Mesodermal cell (in vitro differentiated cells): ENCODE results near the gene CD101.

Experiments
- H3K27ac ChIP-seq: 2 replicates; pipeline ENCODE4 v1.7.0; 2013; ENCODE audit warnings: mild to moderate bottlenecking, low read depth, low read length, moderate library complexity; ENCODE audit not compliant: severe bottlenecking
- H3K36me3 ChIP-seq: 2 replicates; pipeline ENCODE4 v1.7.1; 2013; ENCODE audit warnings: mild to moderate bottlenecking, low read length, moderate library complexity; ENCODE audit not compliant: control insufficient read depth, insufficient read depth
- H3K4me1 ChIP-seq: one replicate; pipeline ENCODE4 v1.7.1; 2013; ENCODE audit warnings: mild to moderate bottlenecking, low read length; ENCODE audit not compliant: insufficient read depth, control insufficient read depth, poor library complexity, severe bottlenecking
- H3K4me3 ChIP-seq: 2 replicates; pipeline ENCODE4 v1.7.0; 2013; ENCODE audit warnings: low read length, control low read depth, mild to moderate bottlenecking; ENCODE audit not compliant: insufficient read depth, poor library complexity, severe bottlenecking; ENCODE audit errors: extremely low read depth
- H3K9me3 ChIP-seq: 2 replicates; pipeline ENCODE4 v1.7.1; 2013; ENCODE audit warnings: mild to moderate bottlenecking, low read length, moderate library complexity; ENCODE audit not compliant: control insufficient read depth
- WGBS, 2 experiments: methylation state at CpG; one replicate each; pipeline ENCODE4 v1.1.5; 2013; ENCODE audit warnings: missing lambda C conversion rate in 2 of 2; ENCODE audit not compliant: insufficient coverage in 2 of 2; 5-methylcytosine and 5-hydroxymethylcytosine counted together

The CD101 gene

GRCh38 chr1:116997636-116998035 is 3.9 kb upstream of the CD101 start:
- Histone ChIP-seq H3K9me3 (no peaks in the 10 kb centered on the region), H3K4me1 (no peaks in the 10 kb centered on the region), H3K27ac (no peak overlapping the region), H3K4me3 (no peak overlapping the region), H3K36me3 (no peaks in the 10 kb centered on the region)

DNA sequence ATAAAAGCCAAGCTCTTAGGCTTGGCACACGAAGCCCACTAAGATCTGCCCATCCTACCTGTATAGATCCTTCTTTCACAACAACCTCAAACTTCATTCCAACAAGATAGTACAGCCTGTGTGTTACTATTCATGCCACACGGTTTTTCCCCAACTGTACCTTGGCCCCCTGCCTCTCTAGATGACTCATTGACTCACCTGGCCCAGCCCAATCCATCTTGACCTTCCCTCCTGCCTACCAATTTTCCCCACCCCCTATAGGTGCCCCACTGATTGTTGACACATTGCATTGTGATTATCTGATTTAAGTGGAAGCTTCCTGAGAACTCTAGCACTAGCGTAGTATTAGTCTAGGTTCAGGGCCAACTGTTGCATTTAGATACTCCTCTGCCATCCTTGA is 2.0 kb upstream of the CD101 start:
- Histone ChIP-seq H3K4me3 (no peak overlapping the region), H3K27ac (no peak overlapping the region)
- WGBS, 2 experiments: 86 to 87% methylated on average over 3 of the region's 3 CpGs

DNA sequence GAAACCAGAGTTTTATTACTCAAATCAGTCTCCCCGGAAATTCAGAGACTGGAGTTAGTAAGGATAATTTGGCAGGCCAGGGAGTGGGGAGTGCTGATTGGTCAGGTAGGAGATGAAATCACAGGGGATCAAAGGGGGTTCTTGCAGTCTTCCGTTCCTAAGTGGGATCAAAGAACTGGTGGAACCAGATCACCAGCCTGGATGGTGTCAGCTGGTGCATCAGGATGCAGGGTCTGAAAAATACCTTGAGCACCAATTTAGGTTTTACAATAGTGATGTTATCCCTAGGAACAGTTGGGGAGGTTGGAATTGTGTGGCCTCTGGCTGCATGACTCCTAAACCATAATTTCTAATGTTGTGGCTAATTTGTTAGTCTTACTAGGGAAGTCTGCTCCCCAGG is 1.4 kb upstream of the CD101 start:
- Histone ChIP-seq H3K36me3 (no peaks in the 10 kb centered on the region), H3K9me3 (no peaks in the 10 kb centered on the region), H3K27ac (no peak overlapping the region), H3K4me3 (no peak overlapping the region), H3K4me1 (no peaks in the 10 kb centered on the region)
- WGBS, 2 experiments: 95 to 100% methylated on average over 1 to 2 of the region's 2 CpGs

More for the DNA sequence above, 2.0 kb upstream of the CD101 start:
- Histone ChIP-seq H3K36me3 (no peaks in the 10 kb centered on the region), H3K9me3 (no peaks in the 10 kb centered on the region), H3K4me1 (no peaks in the 10 kb centered on the region)

GRCh38 chr1:117003223-117003875 is 1.8 kb downstream of the CD101 start:
- Histone ChIP-seq H3K4me3 (no peak overlapping the region), H3K36me3 (no peaks in the 10 kb centered on the region), H3K9me3 (no peaks in the 10 kb centered on the region), H3K27ac (no peak overlapping the region), H3K4me1 (no peaks in the 10 kb centered on the region)
- WGBS, 2 experiments: 85% methylated on average over 2 of the region's 2 CpGs; no CpG with 5 or more reads in 1 of the 2 experiments

- Histone ChIP-seq H3K9me3 (no peaks in the 10 kb centered on the region), H3K36me3 (no peaks in the 10 kb centered on the region), H3K4me3 (no peak overlapping the region), H3K27ac (no peak overlapping the region), H3K4me1 (peaks cover 3% of the 10 kb centered on the region)
- no CpG with 5 or more reads among the region's 2 CpGs for WGBS, 2 experiments
Observed at GRCh38 chr1:117007719-117008013, 6.1 kb downstream of the CD101 start.

DNA sequence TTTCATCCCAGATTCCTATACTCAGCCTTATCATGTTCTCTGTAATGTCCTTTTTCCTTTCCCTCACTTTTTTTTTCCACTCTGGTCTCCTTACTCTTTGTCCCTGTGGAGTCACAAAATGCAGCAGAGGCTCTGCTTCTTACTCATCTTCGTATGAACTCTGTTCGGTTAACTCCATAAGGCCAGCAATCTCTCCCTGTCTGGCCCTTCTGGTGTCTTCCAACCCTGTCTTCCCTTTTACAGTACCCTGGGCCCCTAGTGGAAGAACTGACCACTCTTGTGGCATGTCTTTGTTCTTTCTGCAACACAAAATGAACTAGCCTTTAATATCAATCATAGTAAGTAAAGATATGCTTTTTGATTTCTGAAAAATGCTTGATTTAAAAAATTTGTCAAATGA is 7.1 kb downstream of the CD101 start:
- no peaks in the 10 kb centered on the region for H3K36me3 ChIP-seq
- WGBS, 2 experiments: 80 to 92% methylated on average over 2 of the region's 2 CpGs

DNA sequence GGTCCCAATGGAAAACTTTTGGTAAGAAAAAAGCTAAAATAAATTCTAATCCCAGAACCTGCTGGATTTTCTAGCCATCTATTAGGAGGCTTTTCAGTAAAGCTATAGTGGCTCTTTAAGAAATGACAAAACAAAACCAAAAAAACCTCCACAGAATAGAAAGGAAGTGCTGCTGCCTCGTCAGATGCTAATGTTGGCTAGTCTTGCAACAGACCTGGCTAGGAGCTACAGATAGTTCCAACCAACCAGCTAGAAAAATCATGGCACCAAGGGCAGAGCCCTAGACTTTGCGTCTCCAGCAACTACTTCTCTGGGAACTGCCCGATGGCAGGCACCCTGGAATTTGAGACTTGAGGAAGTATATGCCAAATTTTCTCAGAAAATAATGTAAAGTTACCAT is 7.6 kb downstream of the CD101 start:
- H3K9me3 ChIP-seq: no peaks in the 10 kb centered on the region
- no peak overlapping the region for H3K27ac ChIP-seq
- WGBS, 2 experiments: 71 to 83% methylated on average over 1 of the region's 3 CpGs
- H3K4me1 ChIP-seq: peaks cover 3% of the 10 kb centered on the region
- no peak overlapping the region for H3K4me3 ChIP-seq
- no peaks in the 10 kb centered on the region for H3K36me3 ChIP-seq

More for the DNA sequence above, 7.1 kb downstream of the CD101 start:
- Histone ChIP-seq H3K4me1 (peaks cover 3% of the 10 kb centered on the region), H3K9me3 (no peaks in the 10 kb centered on the region), H3K4me3 (no peak overlapping the region), H3K27ac (no peak overlapping the region)

DNA sequence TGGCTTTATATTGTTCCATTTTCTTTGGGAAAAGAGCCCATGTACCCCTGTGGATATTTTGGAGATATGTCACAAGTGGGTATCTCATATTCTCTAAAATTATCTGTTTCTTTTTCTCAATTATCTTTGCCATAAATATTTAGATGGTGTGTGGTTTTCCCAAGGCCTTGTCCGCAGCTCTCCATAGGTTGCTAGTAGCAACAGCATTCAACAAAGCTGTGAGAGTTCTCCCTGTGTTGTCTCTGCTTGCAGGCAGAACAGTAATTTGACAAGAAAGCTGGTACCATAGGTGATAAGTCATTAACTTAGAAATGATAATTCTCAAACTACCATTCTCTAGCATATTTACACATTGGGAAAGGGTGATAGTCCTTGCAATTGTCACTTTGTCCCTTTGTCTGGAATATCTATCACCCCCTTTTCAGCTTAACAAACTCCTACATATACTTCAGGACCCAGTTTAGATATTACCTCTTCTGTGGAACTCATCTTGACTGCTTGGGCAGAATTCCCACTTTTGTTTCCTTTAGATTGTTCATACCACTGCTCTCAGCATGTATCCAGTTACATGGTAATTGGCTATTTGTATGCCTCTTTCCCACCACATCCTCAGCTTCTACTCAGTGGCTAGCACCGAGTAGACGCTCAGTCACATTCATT is 8.9 kb downstream of the CD101 start:
- Histone ChIP-seq H3K36me3 (no peaks in the 10 kb centered on the region), H3K9me3 (no peaks in the 10 kb centered on the region), H3K27ac (no peak overlapping the region), H3K4me3 (no peak overlapping the region), H3K4me1 (peaks cover 3% of the 10 kb centered on the region)
- 80% methylated on average over 1 of the region's 3 CpGs; no CpG with 5 or more reads in 1 of the 2 experiments for WGBS, 2 experiments

GRCh38 chr1:117011334-117011733 is 9.8 kb downstream of the CD101 start:
- peaks cover 3% of the 10 kb centered on the region for H3K4me1 ChIP-seq
- H3K27ac ChIP-seq: no peak overlapping the region
- 91 to 94% methylated on average over 3 of the region's 3 CpGs for WGBS, 2 experiments
- no peaks in the 10 kb centered on the region for H3K36me3 ChIP-seq
- no peaks in the 10 kb centered on the region for H3K9me3 ChIP-seq
- H3K4me3 ChIP-seq: no peak overlapping the region

DNA sequence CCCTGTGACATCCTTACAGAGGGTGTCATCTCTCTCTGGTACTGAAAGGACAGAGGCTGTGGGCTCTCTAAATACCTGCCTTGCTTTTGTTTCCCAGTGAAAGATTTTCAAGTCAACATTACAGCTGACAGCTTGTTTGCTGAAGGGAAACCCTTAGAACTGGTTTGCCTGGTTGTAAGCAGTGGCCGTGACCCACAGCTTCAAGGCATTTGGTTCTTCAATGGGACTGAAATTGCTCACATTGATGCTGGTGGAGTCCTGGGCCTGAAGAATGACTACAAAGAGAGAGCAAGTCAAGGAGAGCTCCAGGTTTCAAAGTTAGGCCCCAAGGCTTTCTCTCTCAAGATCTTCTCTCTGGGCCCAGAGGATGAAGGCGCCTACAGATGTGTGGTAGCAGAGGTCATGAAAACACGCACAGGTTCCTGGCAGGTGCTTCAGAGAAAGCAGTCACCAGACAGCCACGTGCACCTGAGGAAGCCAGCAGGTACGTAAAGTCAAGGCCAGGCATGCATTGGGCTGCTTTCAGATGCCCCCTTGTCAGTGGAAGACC is 11.8 kb downstream of the CD101 start:
- Histone ChIP-seq H3K27ac (no peak overlapping the region), H3K4me3 (no peak overlapping the region), H3K4me1 (peaks cover 3% of the 10 kb centered on the region), H3K36me3 (no peaks in the 10 kb centered on the region), H3K9me3 (no peaks in the 10 kb centered on the region)
- 97% methylated on average over 5 of the region's 5 CpGs for WGBS, 2 experiments

- WGBS, 2 experiments: 100% methylated on average over 1 of the region's 5 CpGs; no CpG with 5 or more reads in 1 of the 2 experiments
Observed at GRCh38 chr1:117014209-117014608, 12.6 kb downstream of the CD101 start.

More at GRCh38 chr1:117014209-117014608, 12.6 kb downstream of the CD101 start:
- no peak overlapping the region for H3K4me3 ChIP-seq
- H3K36me3 ChIP-seq: no peaks in the 10 kb centered on the region
- H3K4me1 ChIP-seq: peaks cover 1% of the 10 kb centered on the region
- no peaks in the 10 kb centered on the region for H3K9me3 ChIP-seq
- H3K27ac ChIP-seq: no peak overlapping the region
